ENCODE data around the gene IL23R. TPM values are rescaled to one million over a fixed set of nuclear protein-coding genes. Genes with fewer than 3 reads are reported as not detected.

The IL23R gene
- total and polyA plus RNA-seq, 2 experiments from 2014 or later = not detected

DNA sequence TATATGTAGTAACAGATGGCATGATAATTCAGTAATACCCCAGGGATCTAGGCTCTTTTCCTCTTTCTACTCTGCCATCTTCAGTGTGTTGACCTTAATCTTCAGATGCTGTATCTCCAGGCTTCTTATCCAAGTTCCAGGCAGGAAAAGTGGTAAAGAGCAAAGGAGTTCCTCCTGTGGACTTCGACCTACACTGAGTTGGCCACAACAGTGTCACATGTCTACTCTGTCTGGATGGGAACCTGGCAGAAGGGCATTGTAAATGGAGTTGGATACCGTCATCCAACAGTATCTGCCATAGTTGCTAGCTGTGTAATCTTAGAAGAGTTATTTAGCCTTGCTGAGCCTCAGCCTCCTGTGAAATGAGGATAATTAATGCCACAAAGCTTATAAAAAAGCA is 21.9 kb downstream of the IL23R start:
- no peak overlapping the region for H3K27ac ChIP-seq
- WGBS, 2 experiments (ENCODE audit: low coverage in 1 of 2, low lambda C conversion rate in 2 of 2, missing lambda C conversion rate in 2 of 2) = 28 to 35% methylated on average over 2 of the region's 2 CpGs

DNA sequence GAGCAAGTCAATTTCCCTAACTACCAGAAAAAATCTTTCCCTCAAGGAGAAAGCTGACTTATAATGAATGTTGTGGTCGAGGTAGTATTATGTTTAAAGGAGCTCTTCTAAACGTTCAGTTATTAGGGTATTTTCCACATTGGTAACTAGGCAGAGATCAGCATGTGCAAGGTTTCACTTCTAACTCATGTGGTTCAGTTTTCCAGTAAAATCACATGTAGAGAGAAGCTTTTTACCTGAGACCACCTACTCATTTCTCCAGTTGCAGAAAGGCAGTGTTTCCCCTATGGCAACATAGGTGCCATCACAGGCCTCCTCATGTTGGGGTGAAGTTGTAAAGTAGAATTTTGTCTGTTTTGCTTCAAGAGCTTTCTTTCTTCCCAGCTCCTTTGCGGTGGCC is 23.7 kb downstream of the IL23R start:
- 47 to 56% methylated on average over 3 of the region's 3 CpGs for WGBS, 2 experiments (ENCODE audit: low coverage in 1 of 2, low lambda C conversion rate in 2 of 2, missing lambda C conversion rate in 2 of 2)
- no peak for DNase-seq
- H3F3A ChIP-seq (ENCODE audit: insufficient read depth) = no peaks in the 10 kb centered on the region
- H4K20me1 ChIP-seq (ENCODE audit: insufficient read depth) = no peaks in the 10 kb centered on the region
- no peaks in the 10 kb centered on the region for H3K4me1 ChIP-seq (ENCODE audit: insufficient read depth)
- H3K9me2 ChIP-seq (ENCODE audit: insufficient read depth) = no peaks in the 10 kb centered on the region
- H3K4me2 ChIP-seq (ENCODE audit: unreplicated experiment) = no peak overlapping the region
- H3K9ac ChIP-seq = no peak overlapping the region
- TF ChIP-seq EZH2 (IDR thresholded peaks at IDR 0.05; ENCODE audit: insufficient read depth, poor library complexity, severe bottlenecking) (no peak), EZH2phosphoT487 (IDR thresholded peaks at IDR 0.05; ENCODE audit: insufficient read depth, low read depth) (no peak)
- H3K27ac ChIP-seq = no peak overlapping the region
- H3K27me3 ChIP-seq (replicated peaks; ENCODE audit: insufficient read depth) = peaks cover 5% of the 10 kb centered on the region; the same call in 1 of the 2 replicates
- H2AFZ ChIP-seq = no peak overlapping the region
- no peaks in the 10 kb centered on the region for H3K79me2 ChIP-seq (ENCODE audit: insufficient read depth)
- H3K9me3 ChIP-seq (ENCODE audit: low read depth) = no peaks in the 10 kb centered on the region
- no peaks in the 10 kb centered on the region for H3K36me3 ChIP-seq (ENCODE audit: low read depth)
- no peak overlapping the region for H3K4me3 ChIP-seq
- in situ Hi-C loops (cut with MboI) = no loop called here

More for the DNA sequence above, 21.9 kb downstream of the IL23R start:
- Histone ChIP-seq H3K79me2 (ENCODE audit: insufficient read depth) (no peaks in the 10 kb centered on the region), H3K9ac (no peak overlapping the region), H3F3A (ENCODE audit: insufficient read depth) (no peaks in the 10 kb centered on the region), H4K20me1 (ENCODE audit: insufficient read depth) (no peaks in the 10 kb centered on the region), H2AFZ (no peak overlapping the region), H3K4me2 (ENCODE audit: unreplicated experiment) (no peak overlapping the region), H3K9me2 (ENCODE audit: insufficient read depth) (no peaks in the 10 kb centered on the region), H3K9me3 (ENCODE audit: low read depth) (no peaks in the 10 kb centered on the region), H3K4me1 (ENCODE audit: insufficient read depth) (no peaks in the 10 kb centered on the region), H3K4me3 (no peak overlapping the region), H3K36me3 (ENCODE audit: low read depth) (no peaks in the 10 kb centered on the region), H3K27me3 (replicated peaks; ENCODE audit: insufficient read depth) (no peaks in the 10 kb centered on the region; the same call in 1 of the 2 replicates)
- TF ChIP-seq EZH2phosphoT487 (IDR thresholded peaks at IDR 0.05; ENCODE audit: insufficient read depth, low read depth) (no peak), EZH2 (IDR thresholded peaks at IDR 0.05; ENCODE audit: insufficient read depth, poor library complexity, severe bottlenecking) (no peak)
- in situ Hi-C loops (cut with MboI) = no loop called here
- DNase-seq = no peak

DNA sequence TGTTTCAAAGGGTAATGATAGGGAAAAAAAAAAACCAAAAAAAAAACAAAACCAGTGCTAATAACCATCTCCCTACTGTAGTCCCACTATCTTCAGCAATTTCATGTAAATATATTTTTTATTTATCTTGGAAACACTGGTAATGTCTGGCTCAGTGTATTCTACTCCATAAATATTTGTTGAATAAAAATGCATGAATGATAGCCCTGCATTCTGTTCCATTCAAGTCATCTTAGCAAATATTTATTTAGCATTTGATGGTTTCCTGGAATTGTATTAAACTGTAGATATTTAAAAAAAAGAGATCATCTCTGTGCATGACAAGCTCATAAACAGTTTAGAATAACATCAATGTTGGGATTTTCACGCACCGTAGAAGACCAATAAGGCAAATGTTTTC is 24.2 kb downstream of the IL23R start:
- WGBS, 2 experiments (ENCODE audit: low coverage in 1 of 2, low lambda C conversion rate in 2 of 2, missing lambda C conversion rate in 2 of 2) = 89 to 91% methylated on average over 2 of the region's 2 CpGs
- DNase-seq = no peak
- in situ Hi-C loops (cut with MboI) = no loop called here

DNA sequence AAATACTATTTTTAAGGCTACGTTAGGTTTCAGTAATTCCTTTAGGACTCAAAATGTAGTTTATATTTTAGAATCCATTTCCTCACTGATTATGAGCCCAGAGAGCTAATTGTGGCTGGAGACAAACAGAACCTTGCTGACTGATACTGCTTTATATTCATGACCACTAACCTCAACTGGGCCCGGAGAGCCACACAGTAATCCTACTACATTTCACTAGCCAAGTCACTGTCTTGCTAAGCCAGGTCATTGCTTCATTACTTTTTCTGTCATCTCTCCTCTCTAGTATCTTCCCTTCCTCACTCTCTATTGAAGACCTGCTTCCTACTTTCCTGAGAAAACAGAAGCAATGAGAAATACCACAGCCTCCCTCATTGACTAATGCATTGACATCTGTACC is 24.7 kb downstream of the IL23R start:
- H3K4me2 ChIP-seq (ENCODE audit: unreplicated experiment) = no peak overlapping the region
- H3K9me3 ChIP-seq (ENCODE audit: low read depth) = no peaks in the 10 kb centered on the region
- H3F3A ChIP-seq (ENCODE audit: insufficient read depth) = no peaks in the 10 kb centered on the region
- in situ Hi-C loops (cut with MboI) = no loop called here
- no peaks in the 10 kb centered on the region for H3K36me3 ChIP-seq (ENCODE audit: low read depth)
- 76 to 81% methylated on average over 2 of the region's 2 CpGs for WGBS, 2 experiments (ENCODE audit: low coverage in 1 of 2, low lambda C conversion rate in 2 of 2, missing lambda C conversion rate in 2 of 2)
- H3K27ac ChIP-seq = no peak overlapping the region
- H3K9me2 ChIP-seq (ENCODE audit: insufficient read depth) = no peaks in the 10 kb centered on the region
- no peak for DNase-seq
- no peaks in the 10 kb centered on the region for H3K79me2 ChIP-seq (ENCODE audit: insufficient read depth)
- H4K20me1 ChIP-seq (ENCODE audit: insufficient read depth) = no peaks in the 10 kb centered on the region
- TF ChIP-seq EZH2phosphoT487 (IDR thresholded peaks at IDR 0.05; ENCODE audit: insufficient read depth, low read depth) (no peak), EZH2 (IDR thresholded peaks at IDR 0.05; ENCODE audit: insufficient read depth, poor library complexity, severe bottlenecking) (no peak)
- no peak overlapping the region for H3K9ac ChIP-seq
- H2AFZ ChIP-seq = no peak overlapping the region
- H3K4me3 ChIP-seq = no peak overlapping the region
- no peaks in the 10 kb centered on the region for H3K4me1 ChIP-seq (ENCODE audit: insufficient read depth)
- H3K27me3 ChIP-seq (replicated peaks; ENCODE audit: insufficient read depth) = peaks cover 5% of the 10 kb centered on the region; the same call in 1 of the 2 replicates

More for the DNA sequence above, 24.2 kb downstream of the IL23R start:
- Histone ChIP-seq H3K27me3 (replicated peaks; ENCODE audit: insufficient read depth) (peaks cover 5% of the 10 kb centered on the region; the same call in 1 of the 2 replicates), H3K36me3 (ENCODE audit: low read depth) (no peaks in the 10 kb centered on the region), H2AFZ (no peak overlapping the region), H3K9me2 (ENCODE audit: insufficient read depth) (no peaks in the 10 kb centered on the region), H3K9me3 (ENCODE audit: low read depth) (no peaks in the 10 kb centered on the region), H3K4me2 (ENCODE audit: unreplicated experiment) (no peak overlapping the region), H3K4me3 (no peak overlapping the region), H3K4me1 (ENCODE audit: insufficient read depth) (no peaks in the 10 kb centered on the region), H3F3A (ENCODE audit: insufficient read depth) (no peaks in the 10 kb centered on the region), H4K20me1 (ENCODE audit: insufficient read depth) (no peaks in the 10 kb centered on the region), H3K79me2 (ENCODE audit: insufficient read depth) (no peaks in the 10 kb centered on the region), H3K27ac (no peak overlapping the region), H3K9ac (no peak overlapping the region)
- TF ChIP-seq EZH2 (IDR thresholded peaks at IDR 0.05; ENCODE audit: insufficient read depth, poor library complexity, severe bottlenecking) = no peak

All from GM23248 (cell line).